ENCODE data around the gene SMG5. TPM values are rescaled to one million over a fixed set of nuclear protein-coding genes. Genes with fewer than 3 reads are reported as not detected.

The SMG5 gene
- total RNA-seq, 1 experiment from 2014 or later: 103 TPM

GRCh38 chr1:156226116-156226538, 56.5 kb downstream of the SMG5 start:
- no peak overlapping the region for H4K8ac ChIP-seq (replicated peaks; ENCODE audit: insufficient read length, low read depth, low read length)
- H3K9me3 ChIP-seq (ENCODE audit: control insufficient read depth, low read depth, low read length): no peaks in the 10 kb centered on the region
- H3T11ph ChIP-seq (ENCODE audit: low read length): no peak overlapping the region
- H3K56ac ChIP-seq (ENCODE audit: insufficient read length, low read depth, low read length): no peak overlapping the region
- H3K23me2 ChIP-seq (ENCODE audit: insufficient read length, low read depth, low read length, poor library complexity, severe bottlenecking): no peaks in the 10 kb centered on the region
- H3K79me2 ChIP-seq (ENCODE audit: insufficient read depth, low read length): no peaks in the 10 kb centered on the region
- H2BK20ac ChIP-seq (ENCODE audit: low read depth, low read length, poor library complexity, severe bottlenecking): no peak overlapping the region
- no peak for DNase-seq
- H2AFZ ChIP-seq (ENCODE audit: low read length): no peak overlapping the region
- H3K36me3 Mint-ChIP-seq (ENCODE audit: insufficient read depth in 1 of 3, low read depth in 3 of 3): peaks cover 28 to 68% (median 58%) of the 10 kb centered on the region in 3 experiments
- no peak overlapping the region for H2BK5ac ChIP-seq (ENCODE audit: insufficient read length, low read length)
- H3K27ac ChIP-seq (ENCODE audit: insufficient read length, low read depth, low read length): no peak overlapping the region
- H3K9me3 Mint-ChIP-seq: no peaks in the 10 kb centered on the region
- no peak overlapping the region for H3K4me3 Mint-ChIP-seq
- no peak for TF ChIP-seq CTCF (conservative IDR thresholded peaks at IDR 0.05)
- no peak overlapping the region for H4K5ac ChIP-seq (ENCODE audit: insufficient read length, low read depth, low read length)
- H3K4me2 ChIP-seq (ENCODE audit: insufficient read depth, insufficient read length, low read length): no peak overlapping the region
- no peak overlapping the region for H3K4ac ChIP-seq (ENCODE audit: low read depth, low read length)
- no peak overlapping the region for H4K91ac ChIP-seq (ENCODE audit: insufficient read length, low read depth, low read length)
- no peak overlapping the region for H3K9ac ChIP-seq (ENCODE audit: extremely low read depth, insufficient read length, low read length)
- H3K4me1 Mint-ChIP-seq: peaks cover 5 to 7% of the 10 kb centered on the region in 2 experiments
- H3K27me3 ChIP-seq (ENCODE audit: insufficient read depth, low read length): no peaks in the 10 kb centered on the region; the same call in 1 of the 2 replicates
- no peak overlapping the region for H2BK120ac ChIP-seq (ENCODE audit: low read depth, low read length, poor library complexity, severe bottlenecking)
- no peak overlapping the region for H3K23ac ChIP-seq (ENCODE audit: insufficient read length, low read depth, low read length)
- H2BK15ac ChIP-seq (ENCODE audit: low read depth, low read length): no peak overlapping the region
- no peaks in the 10 kb centered on the region for H3K4me1 ChIP-seq (ENCODE audit: insufficient read depth, low read length)
- H3K27ac Mint-ChIP-seq: peak overlapping the region in 1 of 3 experiments; percentile 49; a peak in 1 of 7 replicates
- no peak overlapping the region for H3K14ac ChIP-seq (ENCODE audit: insufficient read depth, low read length)
- no peaks in the 10 kb centered on the region for H3K27me3 Mint-ChIP-seq (ENCODE audit: low read depth)
- no CpG with 5 or more reads among the region's 2 CpGs for WGBS (ENCODE audit: extremely low coverage, insufficient read length, low lambda C conversion rate)
- H3K79me1 ChIP-seq (ENCODE audit: insufficient read depth, low read depth, low read length, poor library complexity, severe bottlenecking): no peaks in the 10 kb centered on the region
- no peak overlapping the region for H3K18ac ChIP-seq (ENCODE audit: insufficient read length, low read depth, low read length)
- no peak overlapping the region for H2AK5ac ChIP-seq (ENCODE audit: insufficient read length, low read length)
- no peak overlapping the region for H2BK12ac ChIP-seq (ENCODE audit: insufficient read length, low read depth, low read length)
- peaks cover 2% of the 10 kb centered on the region for H4K20me1 ChIP-seq (ENCODE audit: control insufficient read depth, insufficient read depth, insufficient read length)
